ENCODE measurements around the gene YY1.

- TF ChIP-seq CTCF (IDR thresholded peaks at IDR 0.05; ENCODE audit: low read length) (no peak), EZH2 (IDR thresholded peaks at IDR 0.05; ENCODE audit: borderline replicate concordance, low read length) (no peak)
Observed at GRCh38 chr14:100279563-100279962, 40.6 kb downstream of the YY1 start.
